Transverse colon (tissue), 4 donors: Measurements from ENCODE around the gene JAK2. TPM values are rescaled to one million over a fixed set of nuclear protein-coding genes. Genes with fewer than 3 reads are reported as not detected.
"Not testable (repeated sequence)": the region's sequence is repeated elsewhere in the genome, so short reads cannot be mapped to it uniquely, and the experiment has no call there.

ENCODE experiments used
- DNase-seq: peaks from one replicate; pipeline ENCODE4 v3.0.0-alpha.2; 2019
- H3K27ac ChIP-seq, 4 donors: fragments of 200-600 bp; sonication (generic); 2 replicates each; pipeline ENCODE4 v1.5.1; 2016 to 2018; ENCODE audit warnings: inconsistent platforms in 4 of 4
- H3K27me3 ChIP-seq: fragments of 200-600 bp; sonication (generic); 2 replicates; pipeline ENCODE4 v1.5.1; 2017; ENCODE audit warnings: inconsistent platforms
- H3K36me3 ChIP-seq, 4 donors: fragments of 200-600 bp; sonication (generic); 2 replicates each; pipeline ENCODE4 v1.5.1; 2017 to 2019; ENCODE audit warnings: inconsistent platforms in 4 of 4
- H3K4me1 ChIP-seq, 4 donors: fragments of 200-600 bp; sonication (generic); 2 replicates each; pipeline ENCODE4 v1.5.1; 2017 to 2020; ENCODE audit warnings: inconsistent platforms in 4 of 4
- H3K4me3 ChIP-seq, 4 donors: fragments of 200-600 bp; sonication (generic); 1 replicate in 1 of 4; 2 replicates in 3 of 4; pipeline versions ENCODE4 v1.5.1 to v1.6.1; 2017 to 2019; ENCODE audit warnings: inconsistent platforms in 4 of 4
- H3K9me3 ChIP-seq, 2 donors: fragments of 200-600 bp; sonication (generic); 2 replicates each; pipeline ENCODE4 v1.5.1; 2017 to 2019; ENCODE audit warnings: inconsistent platforms in 2 of 2
- EP300 ChIP-seq: sonication (generic); formaldehyde crosslinking; IDR thresholded peaks from one replicate; pipeline ENCODE4 v1.6.1; 2017; ENCODE audit warnings: antibody characterized with exemption, low read depth
- POLR2A ChIP-seq: fragments of 450-650 bp; IDR thresholded peaks from one replicate; pipeline ENCODE4 v1.6.1; 2016; ENCODE audit warnings: antibody characterized with exemption, mild to moderate bottlenecking, moderate library complexity
- POLR2AphosphoS5 ChIP-seq, 3 donors: sonication (generic); formaldehyde crosslinking; IDR thresholded peaks; one replicate each; pipeline ENCODE4 v1.6.1; 2016; ENCODE audit warnings: antibody characterized with exemption in 3 of 3
- WGBS, 2 donors: methylation state at CpG; one replicate each; pipeline ENCODE4 v1.1.5; 2018; ENCODE audit warnings: low coverage in 1 of 2; 5-methylcytosine and 5-hydroxymethylcytosine counted together
- in situ Hi-C, 4 donors: fragments of 200-750 bp; cut with MboI; loops; one replicate each; pipeline versions ENCODE4 v1.15.0 to v1.15.1; 2017; ENCODE audit warnings: low sequenced_read_pairs in 3 of 4, low pct_ligation_motif_present in 1 of 4, low pct_unique_long_range_greater_than_20kb in 1 of 4
- intact Hi-C: fragments of 100-400 bp; cut with DNase I; formaldehyde crosslinking; loops from one replicate; pipeline ENCODE4 v1.15.1; 2023; ENCODE audit warnings: low total_unique reads
- total RNA-seq, 4 donors: library from RNA; depleted of rRNA; stranded (reverse); fragments of >200 nt; gene quantifications; one replicate each; pipeline ENCODE4 v1.1.0, GENCODE V29; 2016
- TF ChIP-seq, protein P1 (sequence below), 5 experiments: fragments of 200-600 bp in 3 of 5; fragments of 450-650 bp in 2 of 5; sonication (generic) in 3 of 5; IDR thresholded peaks; 1 replicate in 2 of 5; 2 replicates in 3 of 5; pipeline ENCODE4 v1.5.1; 2016 to 2017; ENCODE audit warnings: antibody characterized with exemption in 5 of 5, inconsistent platforms in 3 of 5, mild to moderate bottlenecking in 2 of 5, moderate library complexity in 1 of 5

The JAK2 gene
- total RNA-seq, 4 donors from 2014 or later: 8.0 to 27.6 (median 17.4) TPM

DNA sequence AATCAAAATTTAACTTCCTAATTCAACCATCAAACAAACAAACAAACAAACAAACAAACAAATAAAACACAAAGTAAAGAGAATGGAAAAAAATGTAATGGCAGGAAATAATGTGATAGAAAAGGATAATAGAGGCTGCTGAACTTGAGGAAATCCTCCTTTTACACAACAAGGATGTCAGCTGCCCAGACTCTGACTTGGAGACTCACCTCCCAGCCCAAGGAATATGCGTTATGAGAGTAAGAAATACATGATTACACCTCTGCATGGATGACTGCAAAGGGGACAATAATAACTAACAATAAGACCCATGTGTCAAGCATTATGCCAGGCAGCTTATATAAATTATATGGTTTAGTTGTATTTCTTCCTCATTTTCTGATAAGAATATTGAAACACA lies 46.6 kb upstream of the JAK2 start:
- no peak for TF ChIP-seq POLR2A
- no peak for TF ChIP-seq POLR2AphosphoS5 (IDR thresholded peaks at IDR 0.05)
- TF ChIP-seq, protein P1, sequence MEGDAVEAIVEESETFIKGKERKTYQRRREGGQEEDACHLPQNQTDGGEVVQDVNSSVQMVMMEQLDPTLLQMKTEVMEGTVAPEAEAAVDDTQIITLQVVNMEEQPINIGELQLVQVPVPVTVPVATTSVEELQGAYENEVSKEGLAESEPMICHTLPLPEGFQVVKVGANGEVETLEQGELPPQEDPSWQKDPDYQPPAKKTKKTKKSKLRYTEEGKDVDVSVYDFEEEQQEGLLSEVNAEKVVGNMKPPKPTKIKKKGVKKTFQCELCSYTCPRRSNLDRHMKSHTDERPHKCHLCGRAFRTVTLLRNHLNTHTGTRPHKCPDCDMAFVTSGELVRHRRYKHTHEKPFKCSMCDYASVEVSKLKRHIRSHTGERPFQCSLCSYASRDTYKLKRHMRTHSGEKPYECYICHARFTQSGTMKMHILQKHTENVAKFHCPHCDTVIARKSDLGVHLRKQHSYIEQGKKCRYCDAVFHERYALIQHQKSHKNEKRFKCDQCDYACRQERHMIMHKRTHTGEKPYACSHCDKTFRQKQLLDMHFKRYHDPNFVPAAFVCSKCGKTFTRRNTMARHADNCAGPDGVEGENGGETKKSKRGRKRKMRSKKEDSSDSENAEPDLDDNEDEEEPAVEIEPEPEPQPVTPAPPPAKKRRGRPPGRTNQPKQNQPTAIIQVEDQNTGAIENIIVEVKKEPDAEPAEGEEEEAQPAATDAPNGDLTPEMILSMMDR (IDR thresholded peaks at IDR 0.05): no peak
- no peak for TF ChIP-seq EP300
- no peaks in the 10 kb centered on the region for H3K27me3 ChIP-seq
- 79 to 86% methylated on average over 1 of the region's 1 CpG for WGBS, 2 donors
- H3K9me3 ChIP-seq: no peaks in the 10 kb centered on the region
- DNase-seq: no peak
- intact Hi-C loops (no loop called here), in situ Hi-C loops (no loop called here)
- H3K4me1 ChIP-seq: peaks cover 0 to 20% (median 0%) of the 10 kb centered on the region in 4 donors
- no peak overlapping the region for H3K4me3 ChIP-seq
- H3K36me3 ChIP-seq: no peaks in the 10 kb centered on the region
- H3K27ac ChIP-seq: peak overlapping the region in 2 of 4 donors; percentile 8 to 35

DNA sequence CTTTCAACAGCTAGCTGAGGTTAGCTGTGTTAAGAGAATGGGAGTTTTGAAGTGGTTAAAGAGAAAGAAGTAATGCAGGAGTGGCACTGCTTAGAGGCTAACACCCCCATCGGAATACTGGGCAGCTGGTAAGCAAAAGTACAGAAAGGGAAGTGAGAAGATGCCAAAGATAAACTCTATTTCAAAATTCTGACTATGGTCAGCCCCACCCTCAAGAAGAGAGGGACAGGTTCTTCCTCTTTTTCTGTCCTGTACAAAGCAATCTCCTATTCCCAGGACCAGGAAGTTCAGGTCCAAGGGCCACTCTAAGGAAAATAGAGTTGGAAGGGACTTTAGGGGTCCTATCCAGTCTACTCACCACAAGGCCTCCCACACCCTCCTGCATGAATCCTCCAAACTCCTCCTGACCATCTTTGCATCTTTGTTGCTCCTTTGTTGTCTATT lies 45.9 kb upstream of the JAK2 start:
- Histone ChIP-seq H3K4me1 (peaks cover 0 to 20% (median 0%) of the 10 kb centered on the region in 4 donors), H3K36me3 (no peaks in the 10 kb centered on the region), H3K9me3 (no peaks in the 10 kb centered on the region), H3K27ac (peak overlapping the region in 1 of 4 donors; percentile 8), H3K4me3 (no peak overlapping the region), H3K27me3 (no peaks in the 10 kb centered on the region)
- 41 to 50% methylated on average over 1 of the region's 1 CpG for WGBS, 2 donors
- intact Hi-C loops (no loop called here), in situ Hi-C loops (no loop called here)
- TF ChIP-seq, protein P1 (IDR thresholded peaks at IDR 0.05): no peak
- TF ChIP-seq POLR2A: no peak
- TF ChIP-seq EP300: no peak
- no peak for TF ChIP-seq POLR2AphosphoS5 (IDR thresholded peaks at IDR 0.05)
- no peak for DNase-seq

DNA sequence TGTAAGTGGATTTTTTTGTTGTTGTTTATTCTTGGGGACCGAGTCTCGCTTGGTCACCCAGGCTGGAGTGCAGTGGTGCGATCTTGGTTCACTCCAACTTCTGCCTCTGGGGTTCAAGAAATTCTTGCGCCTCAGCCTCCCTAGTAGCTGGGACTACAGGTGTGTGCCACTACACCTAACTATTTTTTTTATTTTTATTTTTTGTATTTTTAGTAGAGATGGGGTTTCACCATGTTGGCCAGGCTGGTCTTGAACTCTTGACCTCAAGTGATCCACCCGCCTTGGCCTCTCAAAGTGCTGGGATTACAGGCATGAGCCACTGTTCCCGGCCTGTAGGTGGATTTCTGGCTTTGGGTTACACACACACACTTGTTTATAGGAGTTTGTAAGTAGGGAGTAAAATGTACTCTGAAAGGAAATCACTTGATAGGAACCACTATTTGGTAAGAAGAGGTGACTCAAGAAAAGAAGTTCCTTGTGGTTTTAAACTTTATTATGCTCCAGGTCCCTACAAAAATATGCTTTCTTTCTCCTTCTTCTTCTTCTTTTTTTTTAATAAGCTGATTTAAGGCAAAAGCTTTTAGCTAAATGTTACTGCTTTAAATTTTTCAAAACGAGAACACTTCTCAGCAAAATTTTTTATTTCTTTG lies 42.9 kb upstream of the JAK2 start:
- WGBS, 2 donors: 39 to 83% methylated on average over 3 to 7 of the region's 7 CpGs
- H3K27ac ChIP-seq, H3K4me1 ChIP-seq, H3K27me3 ChIP-seq, in situ Hi-C loops, DNase-seq, intact Hi-C loops, H3K9me3 ChIP-seq, H3K36me3 ChIP-seq, H3K4me3 ChIP-seq: not testable (repeated sequence)

DNA sequence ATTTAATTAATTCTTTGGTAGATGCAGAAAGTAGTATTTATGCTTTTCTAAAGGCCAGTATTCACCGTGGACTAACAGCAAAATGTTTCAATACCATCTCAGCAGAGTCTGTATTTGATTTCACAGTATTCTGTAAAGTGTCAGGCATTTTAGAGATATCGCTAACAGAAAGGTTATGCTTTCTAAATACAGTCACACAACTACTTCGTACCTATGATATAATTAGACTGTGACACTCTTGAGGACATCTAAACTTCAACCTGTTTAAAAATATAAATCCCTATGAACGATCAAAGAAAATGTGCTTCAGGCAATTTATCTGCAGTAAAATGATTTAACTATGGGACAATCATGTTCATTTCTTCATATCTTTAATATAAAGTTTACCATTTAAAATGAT lies 41.7 kb upstream of the JAK2 start:
- WGBS, 2 donors: 85% methylated on average over 4 of the region's 4 CpGs
- no peak for DNase-seq
- Histone ChIP-seq H3K27me3 (no peaks in the 10 kb centered on the region), H3K9me3 (no peaks in the 10 kb centered on the region), H3K36me3 (no peaks in the 10 kb centered on the region), H3K27ac (no peak overlapping the region), H3K4me3 (no peak overlapping the region), H3K4me1 (peaks cover 0 to 7% (median 0%) of the 10 kb centered on the region in 4 donors)
- intact Hi-C loops: no loop called here
- in situ Hi-C loops: no loop called here
- TF ChIP-seq POLR2AphosphoS5 (IDR thresholded peaks at IDR 0.05) (no peak), POLR2A (no peak), EP300 (no peak)
- TF ChIP-seq, protein P1 (IDR thresholded peaks at IDR 0.05): no peak

DNA sequence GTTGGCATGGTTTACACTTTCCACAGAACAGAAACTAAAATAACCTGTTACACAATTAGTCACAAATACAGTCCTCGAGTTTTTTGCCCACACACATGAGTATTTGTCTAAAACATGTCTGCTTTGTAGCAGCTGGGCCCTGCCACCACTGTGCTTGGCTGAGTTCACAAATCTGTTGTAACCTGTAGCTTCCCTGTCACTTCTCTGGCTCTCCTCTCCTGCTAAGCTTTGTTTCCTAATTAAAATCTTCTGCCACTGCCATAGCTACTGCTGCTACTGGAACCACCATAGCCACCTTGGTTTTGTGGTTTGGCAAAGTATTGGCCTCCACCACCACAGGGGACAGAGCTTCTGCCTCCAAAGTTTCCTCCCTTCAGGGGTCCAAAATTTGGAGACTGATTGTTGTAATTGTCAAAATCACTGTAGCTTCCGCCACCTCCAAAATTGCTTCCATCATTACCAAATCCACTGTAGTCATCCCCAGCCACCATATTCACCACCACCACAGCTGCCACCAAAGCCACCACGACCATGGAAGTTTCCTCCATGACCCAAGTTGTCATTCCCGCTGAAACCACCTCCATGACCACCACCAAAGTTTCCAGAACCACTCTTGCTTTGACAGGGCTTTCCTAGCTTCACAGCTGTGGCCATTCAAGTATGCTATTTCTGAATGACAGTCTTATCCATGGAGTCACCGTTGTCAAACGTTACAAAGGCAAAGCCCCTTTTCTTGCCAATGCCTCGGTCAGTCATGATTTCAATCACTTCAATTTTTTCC lies 40.5 kb upstream of the JAK2 start:
- H3K27me3 ChIP-seq, H3K36me3 ChIP-seq, intact Hi-C loops, H3K9me3 ChIP-seq, H3K27ac ChIP-seq, H3K4me1 ChIP-seq, DNase-seq, in situ Hi-C loops, H3K4me3 ChIP-seq: not testable (repeated sequence)
- 77 to 81% methylated on average over 7 of the region's 7 CpGs for whole genome bisulfite sequencing, 2 donors
